Measurements from ENCODE around the gene SMIM44.

Gene SMIM44

GRCh38 chr19:3478409-3479176 is 4.6 kb downstream of the SMIM44 start:
- in situ Hi-C loops (cut with MboI; ENCODE audit: low sequenced_read_pairs), result loop anchor here (25.0 kb wide), 1 partner anchor 516 kb away; no protein-coding TSS in a partner anchor

- in situ Hi-C loops (cut with MboI; ENCODE audit: low sequenced_read_pairs), result loop anchor here (25.0 kb wide), 1 partner anchor 516 kb away; no protein-coding TSS in a partner anchor
Observed at GRCh38 chr19:3477951-3478350, 5.3 kb downstream of the SMIM44 start.

- in situ Hi-C loops (cut with MboI; ENCODE audit: low sequenced_read_pairs), result loop anchor here (25.0 kb wide), 1 partner anchor 515 kb away; no protein-coding TSS in a partner anchor
Observed at GRCh38 chr19:3477506-3477905, 5.7 kb downstream of the SMIM44 start.

- in situ Hi-C loops (cut with MboI; ENCODE audit: low sequenced_read_pairs), result loop anchor here (25.0 kb wide), 1 partner anchor 515 kb away; no protein-coding TSS in a partner anchor
Observed at GRCh38 chr19:3476830-3477229, 6.4 kb downstream of the SMIM44 start.

GRCh38 chr19:3475449-3475848 is 7.8 kb downstream of the SMIM44 start:
- in situ Hi-C loops (cut with MboI; ENCODE audit: low sequenced_read_pairs), result loop anchor here (25.0 kb wide), 1 partner anchor 513 kb away; no protein-coding TSS in a partner anchor

- in situ Hi-C loops (cut with MboI; ENCODE audit: low sequenced_read_pairs), result loop anchor here (5.0 to 25.0 kb wide), 2 partner anchors 147 to 512 kb away; no protein-coding TSS in a partner anchor
Observed at GRCh38 chr19:3474614-3475013, 8.6 kb downstream of the SMIM44 start.

- in situ Hi-C loops (cut with MboI; ENCODE audit: low sequenced_read_pairs), result loop anchor here (5.0 kb wide), 1 partner anchor 147 kb away; no protein-coding TSS in a partner anchor
Observed at GRCh38 chr19:3474010-3474409, 9.2 kb downstream of the SMIM44 start.

- in situ Hi-C loops (cut with MboI; ENCODE audit: low sequenced_read_pairs), result loop anchor here (5.0 kb wide), 1 partner anchor 145 kb away; no protein-coding TSS in a partner anchor
Observed at GRCh38 chr19:3471954-3472655, 11.1 kb downstream of the SMIM44 start.

- in situ Hi-C loops (cut with MboI; ENCODE audit: low sequenced_read_pairs), result loop anchor here (5.0 kb wide), 1 partner anchor 143 kb away; no protein-coding TSS in a partner anchor
Observed at GRCh38 chr19:3470500-3471128, 12.6 kb downstream of the SMIM44 start.

- in situ Hi-C loops (cut with MboI; ENCODE audit: low sequenced_read_pairs), result loop anchor here (5.0 kb wide), 1 partner anchor 143 kb away; no protein-coding TSS in a partner anchor
Observed at GRCh38 chr19:3469638-3470499, 13.4 kb downstream of the SMIM44 start.

GRCh38 chr19:3468211-3468610 is 15.0 kb downstream of the SMIM44 start:
- in situ Hi-C loops (cut with MboI; ENCODE audit: low sequenced_read_pairs), result no loop called here

- in situ Hi-C loops (cut with MboI; ENCODE audit: low sequenced_read_pairs), result no loop called here
Observed at GRCh38 chr19:3467437-3468198, 15.6 kb downstream of the SMIM44 start.

- in situ Hi-C loops (cut with MboI; ENCODE audit: low sequenced_read_pairs), result no loop called here
Observed at GRCh38 chr19:3466635-3467034, 16.6 kb downstream of the SMIM44 start.

GRCh38 chr19:3465552-3465951 is 17.7 kb downstream of the SMIM44 start:
- in situ Hi-C loops (cut with MboI; ENCODE audit: low sequenced_read_pairs), result no loop called here

- in situ Hi-C loops (cut with MboI; ENCODE audit: low sequenced_read_pairs), result no loop called here
Observed at GRCh38 chr19:3464587-3465235, 18.5 kb downstream of the SMIM44 start.

- in situ Hi-C loops (cut with MboI; ENCODE audit: low sequenced_read_pairs), result no loop called here
Observed at GRCh38 chr19:3463714-3464586, 19.3 kb downstream of the SMIM44 start.

GRCh38 chr19:3462991-3463713 is 20.1 kb downstream of the SMIM44 start:
- in situ Hi-C loops (cut with MboI; ENCODE audit: low sequenced_read_pairs), result no loop called here
